Heart left ventricle (tissue), 13 donors: ENCODE results near the gene VTI1B.

Experiments used
- CTCF ChIP-seq, 12 donors: fragments of 200-600 bp; sonication (generic) in 4 of 12; IDR thresholded peaks; one replicate each; pipeline versions ENCODE4 v1.5.0 to v1.8.0; 2018 to 2022; ENCODE audit warnings: antibody characterized with exemption in 12 of 12, mild to moderate bottlenecking in 5 of 12
- POLR2A ChIP-seq, 2 donors: fragments of 450-650 bp; IDR thresholded peaks; one replicate each; pipeline ENCODE4 v1.6.1; 2017; ENCODE audit warnings: antibody characterized with exemption in 2 of 2, mild to moderate bottlenecking in 2 of 2, moderate library complexity in 2 of 2
- donor health status: ischemic (EF 13 %, LVEDD 7.1; RV severe dilation, severe dysfunction).
- donor health status: DM: no; HTN: yes; CAD: no.
- donor health status: DM: no; HTN: no; CAD: no.
- donor health status: ischemic (EF 25% LVEDD 6.9; RV normal size, moderate dysfunction).
- donor health status: ischemic (EF 25% LVEDD 5.7; RV mildly dilated, moderate dysfunction).
- donor health status: ischemic (EF 35%, LVEDD 5.7; RV mildly dilated, moderate dysfunction).
- donor health status: nonischemic (EF 11% LVEDD 7.7; RV severe dilation, severe dysfunction).
- donor health status: DM: yes; HTN: yes; CAD: no.
- donor health status: PGD.
- donor health status: ischemic (EF 29% LVEDD 5.4; RV normal size, mild dysfunction).
- donor health status: nonischemic (EF 23%, LVEDD 6.1; RV moderate dilation, normal function).

DNA sequence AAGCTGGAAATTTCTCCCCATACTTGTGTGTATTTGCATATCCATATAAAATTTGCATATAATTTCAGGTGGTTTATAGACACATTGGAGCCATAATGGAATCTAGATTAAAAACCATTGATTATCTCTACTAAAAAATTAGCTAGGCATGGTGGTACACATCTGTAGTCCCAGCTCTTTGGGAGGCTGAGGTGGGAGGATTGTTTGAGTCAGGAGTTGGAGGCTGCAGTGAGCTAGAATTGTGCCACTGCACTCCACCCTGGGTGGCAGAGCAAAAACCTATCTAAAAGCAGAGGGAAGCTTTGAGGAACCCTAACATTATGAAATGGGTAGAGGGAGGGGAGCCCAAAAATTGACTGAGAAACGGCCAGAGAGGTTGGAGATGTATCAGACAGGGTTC lies 23.7 kb upstream of the VTI1B start:
- TF ChIP-seq CTCF (IDR thresholded peaks at IDR 0.05) = no peak
- no peak for TF ChIP-seq POLR2A (IDR thresholded peaks at IDR 0.05)
